Ovary (tissue), 9 donors: Measurements from ENCODE around the gene IDH3B. TPM values are rescaled to one million over a fixed set of nuclear protein-coding genes. Genes with fewer than 3 reads are reported as not detected.

Experiments
- DNase-seq, 5 donors: peaks; one replicate each; pipeline ENCODE4 v3.0.0-alpha.2; 2019 to 2020
- H3K27ac ChIP-seq, 2 donors: fragments of 200-600 bp; one replicate each; pipeline versions ENCODE4 v1.5.1 to v1.8.0; 2019 to 2022
- H3K27me3 ChIP-seq: fragments of 200-600 bp; one replicate; pipeline ENCODE4 v1.8.0; 2022
- H3K36me3 ChIP-seq: fragments of 200-600 bp; sonication (generic); one replicate; pipeline ENCODE4 v1.5.1; 2019
- H3K4me1 ChIP-seq: one replicate; pipeline ENCODE4 v1.8.1; 2013; ENCODE audit warnings: mild to moderate bottlenecking, moderate library complexity; ENCODE audit not compliant: insufficient read depth
- H3K4me3 ChIP-seq: fragments of 200-600 bp; sonication (generic); one replicate; pipeline ENCODE4 v1.5.1; 2017
- H3K9me3 ChIP-seq, 2 donors: fragments of 200-600 bp in 1 of 2; sonication (generic) in 1 of 2; one replicate each; pipeline versions ENCODE4 v1.5.1 to v1.8.1; 2013 to 2019; ENCODE audit warnings: mild to moderate bottlenecking in 1 of 2, moderate library complexity in 1 of 2
- EP300 ChIP-seq: sonication (generic); formaldehyde crosslinking; IDR thresholded peaks from one replicate; pipeline ENCODE4 v1.6.1; 2017; ENCODE audit warnings: antibody characterized with exemption
- POLR2A ChIP-seq: fragments of 450-650 bp; IDR thresholded peaks from one replicate; pipeline ENCODE4 v1.6.1; 2017; ENCODE audit warnings: antibody characterized with exemption, mild to moderate bottlenecking, moderate library complexity
- WGBS, 3 donors: extraction: QIAGEN DNeasy Blood & Tissue Kit in 1 of 3; methylation state at CpG; one replicate each; pipeline versions ENCODE4 v1.1.5 to v1.1.7; 2013 to 2017; 5-methylcytosine and 5-hydroxymethylcytosine counted together
- intact Hi-C, 4 donors: fragments of 100-400 bp; cut with DNase I; formaldehyde crosslinking; loops; one replicate each; pipeline versions ENCODE4 v1.11.0 to v1.15.1; 2022 to 2023
- polyA plus RNA-seq, 2 donors: library from polyadenylated mRNA; stranded (reverse); fragments of 200-250 nt in 1 of 2; fragments of 350-450 nt in 1 of 2; fragmentation: Illumina TruSeq in 1 of 2; extraction: RNeasy Lipid Tissue Mini Kit (QIAGEN cat#74804) in 1 of 2; gene quantifications; one replicate each; pipeline ENCODE4 v1.2.3, GENCODE V29; 2013 to 2014
- total RNA-seq, 7 donors: library from RNA; depleted of rRNA in 2 of 7; stranded (reverse); fragments of >200 nt in 2 of 7; fragmentation: NEBNext Ultra II Directional in 3 of 7; extraction: Animal tissue kit (Norgen Biotek cat#: 25700) in 3 of 7; gene quantifications; one replicate each; pipeline versions ENCODE4 v1.1.0 to v1.2.4, GENCODE V29; 2016 to 2023
- TF ChIP-seq, protein P1 (sequence below), 3 donors: fragments of 450-650 bp in 2 of 3; fragments of 200-600 bp in 1 of 3; IDR thresholded peaks; one replicate each; pipeline versions ENCODE4 v1.5.1 to v1.8.0; 2016 to 2022; ENCODE audit warnings: antibody characterized with exemption in 3 of 3, mild to moderate bottlenecking in 1 of 3
- donor health status: DM: no; HTN: no; CAD: no; lungs with moderate emphysema.
- donor health status: DM: no; HTN: no; CAD: no.
- donor health status: Bipolar disorder and iron deficiency.
- donor health status: DM: yes; HTN: yes; CAD: no.
- donor health status: DM: no; HTN: no; CAD: no.
- donor health status: DM: yes; HTN: yes; CAD: no.

The IDH3B gene
- total and polyA plus RNA-seq, 9 donors, result 68.1 to 105 (median 85.9) TPM

DNA sequence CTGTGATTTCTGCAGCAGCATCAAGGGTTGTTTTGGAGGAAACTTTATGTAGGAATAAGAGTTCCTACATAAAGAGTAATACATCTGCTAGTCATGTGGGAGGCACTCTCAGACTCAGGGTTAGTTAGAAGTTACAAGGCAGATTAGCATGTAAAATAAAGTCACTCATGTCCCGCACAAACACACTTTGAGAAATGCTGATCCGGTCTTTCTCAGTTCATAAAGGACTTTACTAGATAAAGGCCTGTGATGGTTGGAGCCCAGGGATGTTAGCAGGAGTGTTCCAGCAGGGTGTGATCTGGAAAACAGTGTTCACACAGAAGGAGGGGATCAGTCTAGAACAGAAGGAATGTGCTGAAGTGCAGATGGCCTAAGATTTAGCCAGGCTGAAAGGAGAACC, 44.7 kb downstream of the IDH3B start:
- intact Hi-C loops, result no loop called here
- no peak overlapping the region for H3K27ac ChIP-seq
- TF ChIP-seq POLR2A (no peak), EP300 (no peak)
- TF ChIP-seq, protein P1, sequence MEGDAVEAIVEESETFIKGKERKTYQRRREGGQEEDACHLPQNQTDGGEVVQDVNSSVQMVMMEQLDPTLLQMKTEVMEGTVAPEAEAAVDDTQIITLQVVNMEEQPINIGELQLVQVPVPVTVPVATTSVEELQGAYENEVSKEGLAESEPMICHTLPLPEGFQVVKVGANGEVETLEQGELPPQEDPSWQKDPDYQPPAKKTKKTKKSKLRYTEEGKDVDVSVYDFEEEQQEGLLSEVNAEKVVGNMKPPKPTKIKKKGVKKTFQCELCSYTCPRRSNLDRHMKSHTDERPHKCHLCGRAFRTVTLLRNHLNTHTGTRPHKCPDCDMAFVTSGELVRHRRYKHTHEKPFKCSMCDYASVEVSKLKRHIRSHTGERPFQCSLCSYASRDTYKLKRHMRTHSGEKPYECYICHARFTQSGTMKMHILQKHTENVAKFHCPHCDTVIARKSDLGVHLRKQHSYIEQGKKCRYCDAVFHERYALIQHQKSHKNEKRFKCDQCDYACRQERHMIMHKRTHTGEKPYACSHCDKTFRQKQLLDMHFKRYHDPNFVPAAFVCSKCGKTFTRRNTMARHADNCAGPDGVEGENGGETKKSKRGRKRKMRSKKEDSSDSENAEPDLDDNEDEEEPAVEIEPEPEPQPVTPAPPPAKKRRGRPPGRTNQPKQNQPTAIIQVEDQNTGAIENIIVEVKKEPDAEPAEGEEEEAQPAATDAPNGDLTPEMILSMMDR (IDR thresholded peaks at IDR 0.05), result no peak
- no peaks in the 10 kb centered on the region for H3K36me3 ChIP-seq
- no peaks in the 10 kb centered on the region for H3K9me3 ChIP-seq
- WGBS, 3 donors, result 38 to 71% (median 63%) methylated on average over 2 of the region's 2 CpGs
- no peaks in the 10 kb centered on the region for H3K27me3 ChIP-seq
- H3K4me1 ChIP-seq, result no peaks in the 10 kb centered on the region
- no peak for DNase-seq
- no peak overlapping the region for H3K4me3 ChIP-seq

DNA sequence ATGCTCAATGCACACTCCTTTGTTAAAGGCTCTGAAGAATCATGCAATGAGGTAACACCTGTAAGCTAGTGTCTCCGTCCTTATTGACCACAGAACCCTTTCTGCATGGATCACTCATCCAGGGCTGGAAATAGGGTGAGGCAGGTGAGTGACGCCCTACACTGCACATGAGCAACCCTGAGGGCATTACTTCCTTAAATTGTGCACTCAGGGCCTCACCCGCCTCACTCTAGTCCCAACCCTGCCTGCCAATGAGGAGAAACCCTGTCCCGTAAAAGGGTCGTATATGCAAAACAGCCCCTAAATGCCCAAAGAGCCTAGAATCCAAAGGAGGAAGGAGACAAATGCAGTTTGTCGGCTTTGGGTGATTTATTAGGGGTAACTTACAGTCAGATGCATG, 45.2 kb downstream of the IDH3B start:
- WGBS, 3 donors, result 65 to 80% (median 75%) methylated on average over 6 of the region's 6 CpGs
- H3K4me3 ChIP-seq, result no peak overlapping the region
- TF ChIP-seq, protein P1 (IDR thresholded peaks at IDR 0.05), result no peak
- TF ChIP-seq EP300 (no peak), POLR2A (no peak)
- H3K27me3 ChIP-seq, result no peaks in the 10 kb centered on the region
- H3K4me1 ChIP-seq, result no peaks in the 10 kb centered on the region
- no peaks in the 10 kb centered on the region for H3K9me3 ChIP-seq
- H3K36me3 ChIP-seq, result no peaks in the 10 kb centered on the region
- no peak overlapping the region for H3K27ac ChIP-seq
- intact Hi-C loops, result no loop called here
- no peak for DNase-seq

DNA sequence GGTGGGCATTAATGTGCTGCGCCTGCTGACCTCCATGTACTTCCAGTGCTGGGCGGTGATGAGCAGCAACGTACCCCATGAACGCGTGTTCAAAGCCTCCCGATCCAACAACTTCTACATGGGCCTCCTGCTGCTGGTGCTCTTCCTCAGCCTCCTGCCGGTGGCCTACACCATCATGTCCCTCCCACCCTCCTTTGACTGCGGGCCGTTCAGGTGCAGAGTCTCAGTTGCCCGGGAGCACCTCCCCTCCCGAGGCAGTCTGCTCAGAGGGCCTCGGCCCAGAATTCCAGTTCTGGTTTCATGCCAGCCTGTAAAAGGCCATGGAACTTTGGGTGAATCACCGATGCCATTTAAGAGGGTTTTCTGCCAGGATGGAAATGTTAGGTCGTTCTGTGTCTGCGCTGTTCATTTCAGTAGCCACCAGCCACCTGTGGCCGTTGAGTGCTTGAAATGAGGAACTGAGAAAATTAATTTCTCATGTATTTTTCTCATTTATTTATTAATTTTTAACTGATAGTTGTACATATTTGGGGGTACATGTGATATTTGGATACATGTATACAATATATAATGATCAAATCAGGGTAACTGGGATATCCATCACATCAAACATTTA, 46.8 kb downstream of the IDH3B start:
- no peak for DNase-seq
- no peaks in the 10 kb centered on the region for H3K4me1 ChIP-seq
- H3K4me3 ChIP-seq, result no peak overlapping the region
- H3K27me3 ChIP-seq, result no peaks in the 10 kb centered on the region
- TF ChIP-seq POLR2A (no peak), EP300 (no peak)
- TF ChIP-seq, protein P1 (IDR thresholded peaks at IDR 0.05), result no peak
- no peaks in the 10 kb centered on the region for H3K36me3 ChIP-seq
- 79 to 82% (median 81%) methylated on average over 16 of the region's 16 CpGs for WGBS, 3 donors
- intact Hi-C loops, result no loop called here
- no peak overlapping the region for H3K27ac ChIP-seq
- H3K9me3 ChIP-seq, result no peaks in the 10 kb centered on the region

DNA sequence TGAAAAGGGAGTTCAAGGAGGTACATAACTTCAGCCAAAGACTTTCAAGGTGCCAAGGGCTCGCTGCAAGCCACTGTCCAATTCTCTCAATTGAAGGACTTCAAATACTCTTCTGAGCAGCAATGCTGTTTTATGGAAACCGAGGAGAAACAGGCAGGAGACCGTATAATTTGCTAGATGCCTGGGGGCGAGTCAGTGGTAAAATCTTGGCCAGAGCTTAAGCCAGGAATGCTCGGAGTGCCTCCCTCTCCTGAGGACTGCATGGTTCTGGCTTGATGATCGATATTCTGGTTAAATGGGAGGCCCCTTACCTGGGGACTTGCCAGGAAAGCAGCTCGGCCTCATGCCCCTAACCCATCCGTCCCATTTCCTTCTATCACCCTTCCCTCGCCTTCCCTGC, 47.4 kb downstream of the IDH3B start:
- H3K9me3 ChIP-seq, result no peaks in the 10 kb centered on the region
- TF ChIP-seq EP300, result no peak
- H3K27me3 ChIP-seq, result no peaks in the 10 kb centered on the region
- WGBS, 3 donors, result 69 to 72% (median 70%) methylated on average over 9 of the region's 9 CpGs
- intact Hi-C loops, result no loop called here
- H3K36me3 ChIP-seq, result no peaks in the 10 kb centered on the region
- H3K4me3 ChIP-seq, result no peak overlapping the region
- H3K4me1 ChIP-seq, result no peaks in the 10 kb centered on the region
- no peak overlapping the region for H3K27ac ChIP-seq
- DNase-seq, result no peak

DNA sequence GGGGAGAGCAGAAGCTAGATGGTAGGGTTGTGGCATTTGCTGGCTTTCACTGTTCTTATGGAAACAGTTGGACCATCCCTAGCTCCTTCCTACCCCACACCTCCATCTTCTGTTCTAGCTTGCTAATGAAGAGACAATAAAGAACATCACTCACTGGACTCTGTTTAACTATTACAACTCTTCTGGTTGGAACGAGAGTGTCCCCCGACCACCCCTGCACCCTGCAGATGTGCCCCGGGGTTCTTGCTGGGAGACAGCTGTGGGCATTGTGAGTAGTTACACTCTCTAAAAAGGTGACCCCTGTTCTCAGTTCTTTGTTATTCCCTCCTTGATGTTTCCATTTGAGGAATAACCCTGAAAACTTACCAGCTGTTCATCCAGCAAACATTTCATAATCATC, 51.9 kb downstream of the IDH3B start:
- Histone ChIP-seq H3K9me3 (no peaks in the 10 kb centered on the region), H3K4me3 (no peak overlapping the region), H3K4me1 (no peaks in the 10 kb centered on the region), H3K36me3 (no peaks in the 10 kb centered on the region), H3K27me3 (no peaks in the 10 kb centered on the region), H3K27ac (no peak overlapping the region)
- TF ChIP-seq POLR2A (no peak), EP300 (no peak)
- TF ChIP-seq, protein P1 (IDR thresholded peaks at IDR 0.05), result no peak
- no peak for DNase-seq
- WGBS, 3 donors, result 78 to 84% (median 84%) methylated on average over 3 of the region's 3 CpGs
- intact Hi-C loops, result no loop called here
